KMS-11 (cell line): ENCODE measurements around the gene METTL9.
"Not testable (repeated sequence)": the region's sequence is repeated elsewhere in the genome, so short reads cannot be mapped to it uniquely, and the experiment has no call there.

Experiments used
- H2AFZ ChIP-seq: fragments of 200-600 bp; sonication (generic); 2 replicates; pipeline ENCODE4 v1.6.1; 2016; ENCODE audit warnings: antibody characterized with exemption, mixed run types, low read depth
- H3K27ac ChIP-seq: fragments of 200-600 bp; sonication (generic); 2 replicates; pipeline ENCODE4 v1.6.1; 2016; ENCODE audit warnings: mild to moderate bottlenecking, mixed run types
- H3K27me3 ChIP-seq: fragments of 200-600 bp; sonication (generic); 2 replicates; pipeline ENCODE4 v1.6.1; 2017; ENCODE audit warnings: mild to moderate bottlenecking, low read depth, mixed run types, moderate library complexity; ENCODE audit not compliant: insufficient read depth
- H3K36me3 ChIP-seq: fragments of 200-600 bp; sonication (generic); 2 replicates; pipeline ENCODE4 v1.6.1; 2017; ENCODE audit warnings: mild to moderate bottlenecking, mixed run types; ENCODE audit not compliant: insufficient read depth
- H3K4me1 ChIP-seq: fragments of 200-600 bp; sonication (generic); 2 replicates; pipeline ENCODE4 v1.6.1; 2016; ENCODE audit warnings: mild to moderate bottlenecking, low read depth, mixed run types; ENCODE audit not compliant: poor library complexity, severe bottlenecking
- H3K4me2 ChIP-seq: fragments of 200-600 bp; sonication (generic); 2 replicates; pipeline ENCODE4 v1.7.0; 2016; ENCODE audit warnings: mild to moderate bottlenecking, mixed run types
- H3K4me3 ChIP-seq: fragments of 200-600 bp; sonication (generic); IDR thresholded peaks from 2 replicates; pipeline ENCODE4 v1.6.1; 2017; ENCODE audit warnings: low read depth, low read length, mixed read lengths; ENCODE audit not compliant: insufficient read depth
- H3K79me2 ChIP-seq: fragments of 200-600 bp; sonication (generic); 2 replicates; pipeline ENCODE4 v1.6.1; 2016; ENCODE audit warnings: low read depth, mixed run types; ENCODE audit not compliant: insufficient read depth
- H3K9ac ChIP-seq: fragments of 200-600 bp; sonication (generic); 2 replicates; pipeline ENCODE4 v1.6.1; 2016; ENCODE audit warnings: mild to moderate bottlenecking, mixed run types
- H4K20me1 ChIP-seq: fragments of 200-600 bp; sonication (generic); 2 replicates; pipeline ENCODE4 v1.6.1; 2016; ENCODE audit warnings: mild to moderate bottlenecking, mixed run types; ENCODE audit not compliant: insufficient read depth
- TF ChIP-seq, protein P1 (sequence below): fragments of 200-600 bp; sonication (generic); conservative IDR thresholded peaks from 2 replicates; pipeline ENCODE4 v1.6.1; 2017; ENCODE audit warnings: low read depth, mild to moderate bottlenecking, antibody characterized with exemption, low read length, moderate library complexity, mixed read lengths

Gene METTL9

GRCh38 chr16:21554795-21555585, 44.4 kb upstream of the METTL9 start:
- Histone ChIP-seq H3K4me3 (no peak overlapping the region), H3K9ac (peak overlapping the region; percentile 50; the same call in 1 of the 2 replicates), H3K79me2 (no peaks in the 10 kb centered on the region), H3K27me3 (no peaks in the 10 kb centered on the region), H3K36me3 (no peaks in the 10 kb centered on the region), H3K4me1 (peaks cover 11% of the 10 kb centered on the region), H3K27ac (peak overlapping the region; percentile 16; the same call in 1 of the 2 replicates), H3K4me2 (peak overlapping the region; percentile 65), H4K20me1 (no peaks in the 10 kb centered on the region), H2AFZ (peak overlapping the region; percentile 99)
- TF ChIP-seq, protein P1, sequence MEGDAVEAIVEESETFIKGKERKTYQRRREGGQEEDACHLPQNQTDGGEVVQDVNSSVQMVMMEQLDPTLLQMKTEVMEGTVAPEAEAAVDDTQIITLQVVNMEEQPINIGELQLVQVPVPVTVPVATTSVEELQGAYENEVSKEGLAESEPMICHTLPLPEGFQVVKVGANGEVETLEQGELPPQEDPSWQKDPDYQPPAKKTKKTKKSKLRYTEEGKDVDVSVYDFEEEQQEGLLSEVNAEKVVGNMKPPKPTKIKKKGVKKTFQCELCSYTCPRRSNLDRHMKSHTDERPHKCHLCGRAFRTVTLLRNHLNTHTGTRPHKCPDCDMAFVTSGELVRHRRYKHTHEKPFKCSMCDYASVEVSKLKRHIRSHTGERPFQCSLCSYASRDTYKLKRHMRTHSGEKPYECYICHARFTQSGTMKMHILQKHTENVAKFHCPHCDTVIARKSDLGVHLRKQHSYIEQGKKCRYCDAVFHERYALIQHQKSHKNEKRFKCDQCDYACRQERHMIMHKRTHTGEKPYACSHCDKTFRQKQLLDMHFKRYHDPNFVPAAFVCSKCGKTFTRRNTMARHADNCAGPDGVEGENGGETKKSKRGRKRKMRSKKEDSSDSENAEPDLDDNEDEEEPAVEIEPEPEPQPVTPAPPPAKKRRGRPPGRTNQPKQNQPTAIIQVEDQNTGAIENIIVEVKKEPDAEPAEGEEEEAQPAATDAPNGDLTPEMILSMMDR: peak; percentile 99

GRCh38 chr16:21555621-21556020, 43.8 kb upstream of the METTL9 start:
- H3K4me2 ChIP-seq, H3K27ac ChIP-seq, H3K79me2 ChIP-seq, H3K27me3 ChIP-seq, H3K9ac ChIP-seq, H3K4me3 ChIP-seq, H3K36me3 ChIP-seq, H4K20me1 ChIP-seq: not testable (repeated sequence)
- Histone ChIP-seq H2AFZ (peak overlapping the region; percentile 99; the same call in 1 of the 2 replicates), H3K4me1 (peaks cover 11% of the 10 kb centered on the region)

GRCh38 chr16:21556026-21556595, 43.3 kb upstream of the METTL9 start:
- not testable (repeated sequence) for H3K27ac ChIP-seq, H3K36me3 ChIP-seq, H3K79me2 ChIP-seq, H4K20me1 ChIP-seq, H2AFZ ChIP-seq, H3K4me2 ChIP-seq, H3K27me3 ChIP-seq, H3K9ac ChIP-seq, H3K4me3 ChIP-seq
- peaks cover 11% of the 10 kb centered on the region for H3K4me1 ChIP-seq

DNA sequence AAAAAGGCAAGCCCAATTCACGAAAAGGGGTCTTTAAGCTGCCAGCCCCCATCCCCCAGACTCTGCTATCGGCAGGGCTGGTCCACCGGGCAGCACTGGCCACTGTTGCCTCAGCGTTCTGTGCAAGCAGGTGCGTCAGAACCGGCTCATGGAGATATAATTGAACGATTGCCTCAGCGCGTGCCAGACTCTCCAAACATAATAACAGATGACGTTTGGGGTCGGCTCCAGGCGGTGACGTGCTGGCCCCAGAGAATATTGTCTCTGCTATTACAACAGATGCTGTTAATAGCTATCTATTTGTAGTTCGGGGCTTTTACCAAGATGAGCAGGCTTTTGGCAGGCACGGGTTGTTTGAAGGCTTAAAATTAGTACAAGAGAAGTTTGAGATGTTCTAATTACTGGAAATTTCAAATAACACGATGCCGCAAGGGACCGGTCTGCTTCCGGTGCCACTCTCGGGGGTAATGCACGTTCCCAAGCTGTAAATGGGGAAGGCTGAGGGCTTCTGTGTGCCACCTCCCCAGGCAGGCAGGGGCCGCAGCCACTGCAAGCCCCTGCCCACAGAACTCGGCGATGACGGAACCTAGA, 42.6 kb upstream of the METTL9 start:
- H4K20me1 ChIP-seq, H3K36me3 ChIP-seq, H3K4me3 ChIP-seq, H3K27me3 ChIP-seq, H2AFZ ChIP-seq, H3K27ac ChIP-seq, H3K4me2 ChIP-seq, H3K79me2 ChIP-seq, H3K9ac ChIP-seq: not testable (repeated sequence)
- H3K4me1 ChIP-seq: peaks cover 11% of the 10 kb centered on the region

DNA sequence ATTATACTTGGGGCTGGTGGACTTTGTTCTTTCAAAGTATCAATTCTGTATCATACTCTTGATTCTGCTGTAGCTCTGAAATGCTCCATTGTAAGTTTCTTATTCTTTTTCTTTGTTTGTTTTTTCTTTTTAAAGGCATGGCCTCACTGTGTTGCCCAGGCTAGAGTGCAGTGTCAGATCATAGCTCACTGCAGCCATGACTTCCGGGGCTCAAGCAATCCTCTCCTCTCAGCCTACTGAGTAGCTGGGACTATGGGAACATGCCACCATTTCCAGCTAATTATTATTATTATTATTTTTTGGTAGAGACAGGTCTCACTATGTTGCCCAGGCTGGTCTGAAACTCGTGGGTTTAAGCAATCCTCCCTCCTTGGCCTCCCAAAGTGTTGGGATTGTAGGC, 38.9 kb upstream of the METTL9 start:
- Histone ChIP-seq H4K20me1 (no peaks in the 10 kb centered on the region), H3K27me3 (no peaks in the 10 kb centered on the region), H3K4me1 (no peaks in the 10 kb centered on the region), H3K27ac (no peak overlapping the region), H3K9ac (no peak overlapping the region), H3K36me3 (no peaks in the 10 kb centered on the region), H3K4me2 (no peak overlapping the region), H3K79me2 (no peaks in the 10 kb centered on the region), H2AFZ (no peak overlapping the region), H3K4me3 (no peak overlapping the region)
- TF ChIP-seq, protein P1: no peak
